Measurements from ENCODE around the gene ZNF277.

The ZNF277 gene

DNA sequence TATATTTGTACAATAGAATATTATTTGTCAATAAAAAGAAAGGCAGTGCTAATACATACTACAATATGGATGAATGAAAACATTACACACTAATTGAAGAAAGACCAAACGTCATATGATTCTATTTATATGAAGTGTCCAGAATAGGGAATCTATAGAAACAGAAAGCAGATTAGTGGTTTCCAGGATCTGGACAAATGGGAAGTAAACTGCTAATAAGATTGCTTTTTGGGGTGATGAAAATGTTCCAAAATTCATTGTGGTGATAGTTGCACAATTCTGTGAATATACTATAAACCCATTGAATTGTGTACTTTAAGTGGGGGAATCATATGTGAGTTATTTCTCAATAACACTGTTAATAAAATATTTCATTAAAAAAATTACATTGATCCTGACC is 165.6 kb downstream of the ZNF277 start:
- H3K27ac ChIP-seq: no peak overlapping the region
- no peak for TF ChIP-seq CTCF (IDR thresholded peaks at IDR 0.05)
- TF ChIP-seq ZFX (IDR thresholded peaks at IDR 0.05; ENCODE audit: borderline replicate concordance): no peak

- no peak overlapping the region for H3K27ac ChIP-seq
- TF ChIP-seq ZFX (IDR thresholded peaks at IDR 0.05; ENCODE audit: borderline replicate concordance): no peak
- no peak for TF ChIP-seq CTCF (IDR thresholded peaks at IDR 0.05)
These were observed 171.1 kb downstream of the ZNF277 start for GRCh38 chr7:112377593-112377992.

DNA sequence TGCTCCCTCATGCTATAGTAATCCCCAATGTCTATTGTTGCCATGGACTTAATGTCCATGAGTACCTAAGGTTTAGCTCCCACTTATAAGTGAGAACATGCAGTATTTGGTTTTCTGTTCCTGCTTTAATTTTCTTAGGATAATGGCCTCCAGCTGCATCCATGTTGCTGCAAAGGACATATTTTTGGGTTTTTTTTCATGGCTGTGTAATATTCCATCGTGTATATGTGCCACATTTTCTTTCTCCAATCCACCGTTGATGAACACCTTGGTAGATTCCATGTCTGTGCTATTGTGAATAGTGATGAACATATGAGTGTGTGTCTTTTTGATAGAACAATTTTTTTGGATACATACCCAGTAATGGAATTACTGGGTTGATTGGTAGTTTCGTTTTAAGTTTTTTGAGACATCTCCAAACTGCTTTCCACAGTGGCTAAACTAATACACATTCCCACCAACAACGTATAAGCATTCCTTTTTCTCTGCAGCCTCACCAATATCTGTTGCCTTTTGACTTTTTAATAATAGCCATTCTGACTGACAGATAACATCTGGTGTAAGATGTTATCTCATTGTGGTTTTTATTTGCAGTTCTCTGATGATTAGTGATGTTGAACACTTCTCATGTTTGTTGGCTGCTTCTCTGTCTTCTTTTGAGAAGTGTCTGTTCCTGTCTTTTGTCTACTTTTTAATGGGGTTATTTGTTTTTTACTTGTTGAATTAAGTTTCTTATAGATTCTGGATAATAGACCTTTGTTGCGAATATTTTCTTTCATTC is 175.0 kb downstream of the ZNF277 start:
- H3K27ac ChIP-seq: no peak overlapping the region
- TF ChIP-seq CTCF (IDR thresholded peaks at IDR 0.05) (no peak), ZFX (IDR thresholded peaks at IDR 0.05; ENCODE audit: borderline replicate concordance) (no peak)

DNA sequence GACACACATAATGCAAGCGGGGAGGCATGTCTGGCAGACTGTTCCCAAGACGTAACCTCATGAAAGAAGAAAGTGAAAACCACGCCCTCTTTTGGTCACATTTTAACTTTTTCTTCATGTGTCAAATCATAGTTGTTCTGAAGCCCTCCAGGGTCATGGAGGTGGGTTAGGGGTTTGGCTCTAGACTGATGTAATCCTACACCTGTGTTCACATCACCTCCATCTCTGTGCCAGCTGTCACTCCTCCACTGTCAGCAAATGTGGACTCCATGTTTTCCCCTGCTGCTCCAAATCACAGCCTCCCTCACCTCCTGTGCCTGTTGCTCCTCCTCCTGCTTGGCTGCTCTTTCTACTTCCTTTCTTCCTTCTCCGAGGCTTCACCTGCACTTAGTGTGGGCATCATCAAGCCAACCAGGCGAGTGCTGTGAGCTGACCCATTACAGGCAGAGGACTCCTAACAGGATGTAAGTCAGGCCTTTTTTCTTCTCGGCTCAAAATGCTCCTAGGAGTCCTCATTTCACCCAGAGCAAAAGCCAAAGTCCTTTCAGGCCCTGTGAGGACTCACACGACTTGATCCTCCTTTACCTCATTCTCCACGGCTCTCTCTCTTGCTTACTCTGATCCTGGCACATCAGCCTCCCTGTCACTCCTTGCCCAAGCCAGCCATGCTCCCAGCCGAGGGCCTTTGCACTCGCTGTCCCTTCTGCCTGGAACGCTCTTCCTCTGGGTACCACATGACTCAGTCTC is 177.3 kb downstream of the ZNF277 start:
- no peak overlapping the region for H3K27ac ChIP-seq
- TF ChIP-seq ZFX (IDR thresholded peaks at IDR 0.05; ENCODE audit: borderline replicate concordance): no peak
- TF ChIP-seq CTCF (IDR thresholded peaks at IDR 0.05): peak; percentile 31; the same call in 1 of the 2 replicates

- no peak overlapping the region for H3K27ac ChIP-seq
- TF ChIP-seq CTCF (IDR thresholded peaks at IDR 0.05) (no peak), ZFX (IDR thresholded peaks at IDR 0.05; ENCODE audit: borderline replicate concordance) (no peak)
These were observed 179.0 kb downstream of the ZNF277 start for GRCh38 chr7:112385516-112385915.

GRCh38 chr7:112386619-112387018 is 180.1 kb downstream of the ZNF277 start:
- H3K27ac ChIP-seq: no peak overlapping the region
- TF ChIP-seq CTCF (IDR thresholded peaks at IDR 0.05) (no peak), ZFX (IDR thresholded peaks at IDR 0.05; ENCODE audit: borderline replicate concordance) (no peak)

DNA sequence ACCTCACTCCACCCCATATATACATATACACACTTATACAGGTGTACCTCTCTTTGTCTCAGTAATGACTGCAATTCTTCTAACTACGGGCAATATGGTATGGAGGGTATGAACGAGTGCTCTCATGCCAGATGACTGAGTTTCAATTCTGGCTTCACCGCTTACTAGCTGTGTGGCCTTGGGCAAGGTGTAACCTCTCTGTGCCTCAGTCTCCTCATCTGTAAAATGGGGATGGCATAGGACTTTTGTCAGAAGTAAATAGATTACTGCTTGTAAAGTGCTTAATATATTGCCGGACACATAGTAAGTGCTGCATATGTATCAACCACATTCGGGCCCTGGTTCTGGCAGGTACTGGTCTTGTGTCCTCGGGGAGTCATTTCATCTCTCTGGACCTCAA is 183.7 kb downstream of the ZNF277 start:
- no peak overlapping the region for H3K27ac ChIP-seq
- TF ChIP-seq ZFX (IDR thresholded peaks at IDR 0.05; ENCODE audit: borderline replicate concordance) (no peak), CTCF (IDR thresholded peaks at IDR 0.05) (no peak)

GRCh38 chr7:112391079-112391821 is 184.8 kb downstream of the ZNF277 start:
- 0 out of 2 replicates have a peak overlapping the region, but pooled peaks have one; percentile 33 for H3K27ac ChIP-seq

- peak overlapping the region; percentile 63 for H3K27ac ChIP-seq
These were observed 185.4 kb downstream of the ZNF277 start for GRCh38 chr7:112391841-112392286.
